NCI-H82 treated with DMSO at 0.1 percent for 48 hours (cell line): ENCODE measurements around the gene RNF31.

Experiments
- DNase-seq: peaks from one replicate; lab custom pipeline; 2025; ENCODE audit not compliant: unreplicated experiment; lab: John Stamatoyannopoulos, UW

Gene RNF31

DNA sequence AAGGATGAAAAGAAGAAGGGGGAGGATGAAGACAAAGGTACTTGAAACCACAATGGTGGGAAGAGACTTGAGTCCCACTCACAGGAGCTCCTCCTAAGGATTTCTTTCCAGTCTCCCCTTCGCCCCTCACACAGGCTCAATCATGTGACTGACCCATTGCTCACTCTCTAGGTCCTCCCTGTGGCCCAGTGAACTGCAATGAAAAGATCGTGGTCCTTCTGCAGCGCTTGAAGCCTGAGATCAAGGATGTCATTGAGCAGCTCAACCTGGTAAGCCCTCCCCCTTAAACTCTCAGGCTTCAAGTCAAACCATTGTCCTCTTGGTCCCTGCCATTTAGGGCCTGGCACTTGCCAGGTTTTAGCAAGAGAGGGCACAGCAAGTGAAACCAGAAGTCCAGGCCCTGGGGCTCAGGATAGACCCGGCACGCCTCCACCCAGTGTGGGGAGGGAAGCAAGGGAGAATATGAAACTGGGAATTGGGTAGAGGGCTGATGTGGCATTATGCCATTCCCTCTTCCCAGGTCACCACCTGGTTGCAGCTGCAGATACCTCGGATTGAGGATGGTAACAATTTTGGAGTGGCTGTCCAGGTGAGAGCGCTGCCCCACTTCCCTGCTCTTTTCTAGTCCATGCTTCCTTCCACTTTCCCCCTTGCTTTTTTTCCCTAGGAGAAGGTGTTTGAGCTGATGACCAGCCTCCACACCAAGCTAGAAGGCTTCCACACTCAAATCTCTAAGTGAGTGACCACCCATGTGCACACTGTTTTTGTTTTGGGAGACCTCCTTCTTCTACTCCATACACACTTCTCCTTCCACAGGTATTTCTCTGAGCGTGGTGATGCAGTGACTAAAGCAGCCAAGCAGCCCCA is 9.5 kb upstream of the RNF31 start:
- DNase-seq: no peak

DNA sequence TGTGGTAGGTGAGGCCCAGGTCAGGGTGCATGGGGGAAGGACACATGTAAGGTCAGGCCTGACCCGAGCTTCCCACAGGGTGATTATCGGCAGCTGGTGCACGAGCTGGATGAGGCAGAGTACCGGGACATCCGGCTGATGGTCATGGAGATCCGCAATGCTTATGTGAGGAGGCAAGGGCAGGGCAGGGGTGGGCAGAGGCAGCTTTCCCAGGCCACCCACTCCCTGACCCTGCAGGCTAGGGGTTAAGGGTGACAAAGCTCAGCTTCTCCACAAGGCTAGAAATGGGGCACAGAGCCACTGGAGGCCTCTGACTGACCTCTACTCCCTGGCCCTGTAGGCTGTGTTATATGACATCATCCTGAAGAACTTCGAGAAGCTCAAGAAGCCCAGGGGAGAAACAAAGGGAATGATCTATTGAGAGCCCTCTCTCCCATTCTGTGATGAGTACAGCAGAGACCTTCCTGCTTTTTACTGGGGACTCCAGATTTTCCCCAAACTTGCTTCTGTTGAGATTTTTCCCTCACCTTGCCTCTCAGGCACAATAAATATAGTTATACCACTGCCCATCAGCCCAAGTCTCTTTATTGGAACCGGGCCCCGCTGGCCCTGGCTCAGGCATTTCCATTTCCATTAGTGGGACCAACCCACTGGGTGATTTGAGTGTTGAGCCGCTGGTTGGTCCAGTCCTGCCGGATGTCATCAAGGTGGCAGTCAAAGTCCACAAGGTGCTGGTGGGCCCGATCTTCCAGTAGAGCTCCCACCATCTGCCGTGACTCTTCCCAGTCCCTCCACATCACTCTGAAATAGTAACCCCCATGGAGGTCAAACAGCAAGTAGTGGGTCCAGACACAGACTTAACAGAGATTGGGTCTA is 8.7 kb upstream of the RNF31 start:
- DNase-seq: no peak

DNA sequence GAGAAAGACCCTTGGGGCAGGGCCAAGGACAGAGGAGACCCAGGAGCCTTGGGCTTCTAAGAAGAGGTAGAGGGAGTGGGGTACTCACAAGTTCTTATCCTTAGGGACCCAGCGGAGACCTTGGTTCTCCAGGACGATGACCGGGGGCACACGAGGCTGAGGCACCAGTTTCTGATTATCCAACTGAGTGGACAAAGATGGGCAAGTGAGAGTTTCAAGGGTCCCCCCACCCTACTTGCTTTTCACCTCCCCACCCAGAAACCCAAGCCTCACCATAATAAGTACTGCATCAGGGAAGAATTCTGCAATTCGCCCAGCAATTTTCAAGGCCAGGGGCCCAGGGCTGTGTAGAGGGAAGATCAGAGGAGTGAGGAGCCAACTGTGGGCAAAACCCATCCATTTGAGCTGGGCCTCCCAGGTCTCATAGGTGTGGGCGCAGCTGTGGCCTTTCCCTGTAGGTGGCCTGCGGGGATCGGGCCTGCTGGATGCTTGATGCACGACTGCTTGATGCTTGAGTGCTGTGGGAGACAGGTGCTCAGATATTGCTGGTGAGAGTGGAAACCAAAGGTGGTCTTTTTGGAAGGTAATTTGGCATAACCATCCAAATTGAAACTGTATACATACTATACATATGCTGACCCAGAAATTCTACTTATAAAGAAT is 7.9 kb upstream of the RNF31 start:
- DNase-seq: no peak

DNA sequence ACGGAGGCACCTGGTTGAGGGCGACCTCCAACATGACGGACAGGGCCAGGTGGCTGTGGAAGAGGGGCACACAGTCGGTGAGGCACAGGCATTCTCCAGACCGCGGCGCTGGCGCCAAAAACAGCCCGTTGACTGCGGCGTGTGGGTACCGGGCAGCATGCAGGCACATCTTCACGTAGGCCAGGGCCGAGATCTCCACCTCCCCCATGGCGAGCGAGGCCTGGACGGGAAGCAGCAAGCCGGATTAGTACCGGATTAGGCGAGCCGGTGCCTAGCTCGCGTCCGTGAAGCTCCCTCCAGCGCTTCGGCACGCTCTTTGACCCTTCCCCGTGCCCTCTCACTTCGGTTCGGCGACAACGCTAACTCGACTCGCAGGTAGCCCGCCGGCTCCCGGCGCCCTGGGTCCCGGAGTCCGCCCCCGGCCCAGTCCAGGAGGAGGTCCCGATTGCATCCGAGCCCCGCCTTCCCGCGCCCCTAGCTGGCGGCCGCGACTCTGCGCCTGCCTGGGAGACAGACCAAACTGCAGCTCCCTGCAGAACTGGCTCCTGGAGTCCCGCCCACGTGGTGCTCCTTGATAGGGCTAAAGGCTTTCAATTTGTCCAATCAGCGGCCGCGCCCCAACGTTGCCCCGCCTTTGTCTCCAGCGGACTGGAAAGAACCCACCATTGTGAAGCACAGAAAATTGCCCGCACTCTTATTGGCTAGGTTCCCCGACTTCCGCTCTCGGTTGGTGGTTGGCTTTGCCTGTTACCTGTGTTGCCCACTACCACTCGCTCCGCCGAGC is 6.0 kb upstream of the RNF31 start, which contains the start of gene EMC9:
EMC9 (minus strand) TSS at position 495 of the 784 bp plus-strand sequence; CDS start at position 208, 287 bp downstream.
- DNase-seq: peak; percentile 96

DNA sequence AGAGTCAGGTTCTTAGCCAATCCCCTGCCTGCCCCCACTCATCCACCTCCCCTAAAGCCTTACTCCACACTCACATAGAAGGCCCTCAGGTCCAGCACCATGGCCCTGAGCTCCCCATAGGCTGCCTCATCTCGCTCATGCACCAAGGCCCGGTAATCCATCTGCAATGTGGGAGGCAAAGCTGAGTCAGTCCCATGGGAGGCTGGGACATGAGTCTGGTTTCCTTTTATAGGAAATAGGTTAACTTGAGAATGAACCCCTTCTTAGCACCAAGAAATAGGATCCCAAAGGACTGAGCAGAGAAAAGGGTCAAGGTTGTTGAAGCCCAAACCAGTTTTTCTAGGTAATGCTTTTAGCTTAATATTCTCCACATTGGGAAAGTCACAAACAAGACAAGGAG is 3.8 kb upstream of the RNF31 start:
- no peak for DNase-seq

DNA sequence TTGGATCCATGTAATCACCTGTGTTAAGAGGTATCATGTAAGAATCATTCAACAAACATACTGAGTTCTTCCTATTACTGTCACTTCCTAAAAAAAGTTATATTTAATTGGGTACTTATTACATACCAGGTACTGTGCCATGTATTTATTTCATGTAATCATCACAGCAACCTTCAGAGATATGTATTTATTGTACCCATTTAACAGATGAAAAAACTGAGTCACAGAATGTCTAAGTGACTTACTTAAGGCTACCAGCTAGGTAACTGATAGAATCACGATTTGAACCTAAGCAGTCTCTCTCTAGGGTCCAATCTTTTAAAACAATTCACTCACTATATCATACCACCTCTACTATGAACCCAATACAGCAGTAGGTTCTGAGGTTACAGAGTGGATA is 2.8 kb upstream of the RNF31 start:
- DNase-seq: no peak

DNA sequence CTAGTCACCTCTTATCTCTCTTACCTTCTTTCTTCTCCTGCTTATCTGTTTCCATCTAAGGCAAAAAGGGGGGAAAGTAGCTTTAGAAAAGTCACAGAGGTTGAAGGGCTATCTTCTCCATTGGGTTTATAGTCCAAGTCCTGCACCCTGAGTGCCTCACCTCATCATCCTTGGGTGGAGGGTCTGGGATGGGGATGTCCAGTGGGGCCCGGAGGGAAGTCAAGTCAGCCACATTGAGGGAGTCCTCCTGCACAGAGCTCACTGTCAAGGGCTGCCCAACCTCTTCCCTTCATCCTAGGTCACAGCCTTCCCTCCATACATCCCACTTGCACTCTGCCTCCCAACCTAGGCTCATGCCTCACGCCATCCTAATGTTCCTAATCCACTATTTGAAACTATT is 2.1 kb upstream of the RNF31 start:
- no peak for DNase-seq

DNA sequence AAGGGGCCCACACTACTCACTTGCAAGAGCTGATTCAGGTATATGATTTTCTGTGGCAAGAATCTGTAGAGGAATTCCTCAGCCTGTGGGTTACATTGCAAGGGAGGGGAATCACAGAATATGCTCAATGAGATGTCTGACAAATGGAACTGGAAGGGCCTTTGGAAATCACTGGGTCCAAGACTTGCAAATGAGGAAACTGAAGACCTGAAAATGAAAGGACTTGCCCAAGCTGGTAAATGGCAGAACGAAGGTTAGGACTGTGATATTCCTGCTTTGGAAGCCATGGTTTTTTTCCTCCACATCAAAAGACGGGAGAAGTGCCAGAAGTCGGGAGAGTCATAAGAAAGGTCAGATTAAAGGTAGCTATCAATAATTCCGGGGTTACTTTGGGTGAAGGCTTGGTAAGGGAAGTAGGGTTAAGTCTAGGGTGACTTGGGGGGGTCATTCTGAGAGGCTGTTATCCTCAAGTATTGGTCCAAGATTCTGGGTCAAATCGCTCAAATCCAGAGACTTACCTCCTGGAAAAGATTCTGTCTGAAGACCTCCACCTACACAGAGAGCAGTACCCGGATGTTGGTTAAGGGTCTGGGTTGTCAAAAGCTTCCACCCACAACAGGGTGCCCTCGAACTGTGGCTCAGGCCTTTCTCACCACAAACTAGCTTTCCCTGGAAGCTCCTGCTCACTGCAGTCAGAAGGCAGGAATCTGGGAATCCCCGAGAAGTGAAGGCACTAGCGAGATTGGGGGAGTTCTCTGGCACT is 1.4 kb upstream of the RNF31 start:
- DNase-seq: no peak

DNA sequence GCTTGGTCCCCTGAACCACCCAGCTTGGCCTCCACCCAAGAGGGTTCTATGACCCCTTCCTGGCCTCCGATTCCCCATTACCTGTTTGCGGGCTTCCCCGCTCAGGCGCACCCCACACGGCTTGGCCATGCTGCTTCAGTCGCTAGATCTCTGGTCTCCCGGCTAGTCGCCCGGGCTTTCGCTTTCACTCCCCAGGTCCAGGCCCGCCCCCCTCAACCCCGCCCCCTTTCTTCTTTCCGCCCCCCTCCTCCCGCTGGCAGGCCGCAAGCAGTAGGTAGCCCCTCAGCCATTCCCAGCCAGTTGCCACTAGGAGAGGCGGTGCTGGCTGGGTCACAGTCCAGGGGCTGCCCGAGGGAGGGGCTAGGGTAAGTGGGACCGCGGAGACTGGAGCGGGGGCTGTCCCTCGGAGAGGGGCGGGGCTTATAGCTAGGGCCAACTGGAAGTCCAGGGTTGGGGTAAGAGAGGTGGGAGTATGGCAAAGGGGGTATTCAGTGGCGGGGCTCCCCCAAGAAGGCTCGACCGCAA is 783 bp upstream of the RNF31 start, which contains the start of gene PSME2:
PSME2 (minus strand) TSS at position 158 of the 525 bp plus-strand sequence; CDS start at position 129, 29 bp downstream.
- peak; percentile 88 for DNase-seq

DNA sequence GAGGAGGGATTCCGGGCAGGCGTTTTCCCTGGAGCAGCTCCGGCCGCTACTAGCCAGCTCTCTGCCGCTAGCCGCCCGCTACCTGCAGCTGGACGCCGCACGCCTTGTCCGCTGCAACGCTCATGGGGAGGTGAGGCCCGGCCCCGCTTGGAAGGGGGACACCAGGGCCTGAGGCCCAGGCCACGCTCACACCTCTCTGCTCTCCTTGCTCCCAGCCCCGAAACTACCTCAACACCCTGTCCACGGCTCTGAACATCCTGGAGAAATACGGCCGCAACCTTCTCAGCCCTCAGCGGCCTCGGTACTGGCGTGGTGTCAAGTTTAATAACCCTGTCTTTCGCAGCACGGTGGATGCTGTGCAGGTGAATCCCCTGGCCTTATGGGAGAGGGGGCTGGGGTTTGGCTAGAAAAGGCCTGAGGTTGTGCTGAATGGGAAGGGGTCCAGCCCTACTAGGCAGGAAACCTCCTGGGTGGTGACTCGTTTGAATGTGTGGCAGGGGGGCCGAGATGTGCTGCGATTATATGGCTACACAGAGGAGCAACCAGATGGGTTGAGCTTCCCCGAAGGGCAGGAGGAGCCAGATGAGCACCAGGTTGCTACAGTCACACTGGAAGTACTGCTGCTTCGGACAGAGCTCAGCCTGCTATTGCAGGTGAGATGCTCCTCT is 597 bp downstream of the RNF31 start:
- DNase-seq: no peak

DNA sequence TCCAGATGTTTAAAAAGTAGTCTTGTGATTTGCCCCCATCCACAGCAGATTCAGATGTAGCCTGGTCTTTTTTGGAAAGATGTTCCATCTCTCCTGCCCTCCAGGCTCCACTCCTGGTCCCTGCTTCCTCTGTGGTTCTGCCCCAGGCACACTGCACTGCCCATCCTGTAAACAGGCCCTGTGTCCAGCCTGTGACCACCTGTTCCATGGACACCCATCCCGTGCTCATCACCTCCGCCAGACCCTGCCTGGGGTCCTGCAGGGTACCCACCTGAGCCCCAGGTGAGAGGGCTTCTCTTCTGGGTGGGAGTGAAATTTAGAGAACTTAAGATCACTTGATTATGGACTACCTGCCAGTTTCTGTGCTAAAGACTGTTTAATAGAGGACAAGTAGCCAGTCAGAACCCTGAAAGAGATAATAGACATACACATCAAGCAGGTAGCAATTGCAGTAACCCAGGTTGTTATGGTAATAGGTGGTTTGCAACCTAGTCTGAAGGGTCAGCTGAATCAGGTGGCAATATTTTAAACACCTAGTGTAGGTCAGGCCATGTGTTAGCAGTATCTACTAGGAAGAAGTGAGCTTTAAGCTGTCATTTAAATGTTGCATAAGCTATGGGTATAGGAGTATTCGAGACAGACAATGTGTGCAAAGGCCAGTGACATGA is 2.1 kb downstream of the RNF31 start:
- DNase-seq: no peak

DNA sequence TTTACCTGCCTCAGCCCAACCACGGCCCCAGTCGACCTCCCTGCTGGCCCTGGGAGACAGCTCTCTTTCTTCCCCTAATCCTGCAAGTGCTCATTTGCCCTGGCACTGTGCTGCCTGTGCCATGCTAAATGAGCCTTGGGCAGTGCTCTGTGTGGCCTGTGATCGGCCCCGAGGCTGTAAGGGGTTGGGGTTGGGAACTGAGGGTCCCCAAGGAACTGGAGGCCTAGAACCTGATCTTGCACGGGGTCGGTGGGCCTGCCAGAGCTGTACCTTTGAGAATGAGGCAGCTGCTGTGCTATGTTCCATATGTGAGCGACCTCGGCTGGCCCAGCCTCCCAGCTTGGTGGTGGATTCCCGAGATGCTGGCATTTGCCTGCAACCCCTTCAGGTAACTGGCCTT is 2.8 kb downstream of the RNF31 start:
- no peak for DNase-seq

DNA sequence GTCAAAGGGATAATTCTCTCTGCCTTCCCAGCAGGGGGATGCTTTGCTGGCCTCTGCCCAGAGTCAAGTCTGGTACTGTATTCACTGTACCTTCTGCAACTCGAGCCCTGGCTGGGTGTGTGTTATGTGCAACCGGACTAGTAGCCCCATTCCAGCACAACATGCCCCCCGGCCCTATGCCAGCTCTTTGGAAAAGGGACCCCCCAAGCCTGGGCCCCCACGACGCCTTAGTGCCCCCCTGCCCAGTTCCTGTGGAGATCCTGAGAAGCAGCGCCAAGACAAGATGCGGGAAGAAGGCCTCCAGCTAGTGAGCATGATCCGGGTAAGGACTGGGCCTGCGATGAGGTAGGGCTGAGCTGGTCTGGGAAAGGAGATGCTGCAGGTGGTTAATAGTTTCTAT is 3.3 kb downstream of the RNF31 start:
- DNase-seq: no peak

DNA sequence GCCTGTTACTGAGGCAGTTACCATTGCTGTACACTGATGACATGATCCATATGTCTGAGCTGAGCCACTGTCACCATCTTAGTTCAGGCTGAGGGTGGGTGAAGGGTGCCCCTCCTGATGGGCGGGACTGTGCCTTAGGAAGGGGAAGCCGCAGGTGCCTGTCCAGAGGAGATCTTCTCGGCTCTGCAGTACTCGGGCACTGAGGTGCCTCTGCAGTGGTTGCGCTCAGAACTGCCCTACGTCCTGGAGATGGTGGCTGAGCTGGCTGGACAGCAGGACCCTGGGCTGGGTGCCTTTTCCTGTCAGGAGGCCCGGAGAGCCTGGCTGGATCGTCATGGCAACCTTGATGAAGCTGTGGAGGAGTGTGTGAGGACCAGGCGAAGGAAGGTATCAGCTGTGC is 3.7 kb downstream of the RNF31 start:
- DNase-seq: no peak

DNA sequence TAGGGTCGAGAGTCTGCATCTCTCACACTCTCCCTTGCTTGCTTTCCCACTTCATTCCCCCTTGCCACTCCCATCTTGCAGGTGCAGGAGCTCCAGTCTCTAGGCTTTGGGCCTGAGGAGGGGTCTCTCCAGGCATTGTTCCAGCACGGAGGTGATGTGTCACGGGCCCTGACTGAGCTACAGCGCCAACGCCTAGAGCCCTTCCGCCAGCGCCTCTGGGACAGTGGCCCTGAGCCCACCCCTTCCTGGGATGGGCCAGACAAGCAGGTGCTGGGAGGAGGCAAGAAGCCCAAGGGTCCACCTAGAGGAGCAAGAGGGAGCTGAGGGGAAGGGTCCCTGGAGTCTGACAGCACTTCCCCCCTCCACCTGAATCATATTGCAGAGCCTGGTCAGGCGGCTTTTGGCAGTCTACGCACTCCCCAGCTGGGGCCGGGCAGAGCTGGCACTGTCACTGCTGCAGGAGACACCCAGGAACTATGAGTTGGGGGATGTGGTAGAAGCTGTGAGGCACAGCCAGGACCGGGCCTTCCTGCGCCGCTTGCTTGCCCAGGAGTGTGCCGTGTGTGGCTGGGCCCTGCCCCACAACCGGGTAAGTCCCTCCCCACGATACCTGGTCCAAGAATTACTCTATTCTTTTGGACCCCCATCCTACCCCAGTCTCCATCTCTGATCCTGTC is 4.2 kb downstream of the RNF31 start:
- DNase-seq: no peak

DNA sequence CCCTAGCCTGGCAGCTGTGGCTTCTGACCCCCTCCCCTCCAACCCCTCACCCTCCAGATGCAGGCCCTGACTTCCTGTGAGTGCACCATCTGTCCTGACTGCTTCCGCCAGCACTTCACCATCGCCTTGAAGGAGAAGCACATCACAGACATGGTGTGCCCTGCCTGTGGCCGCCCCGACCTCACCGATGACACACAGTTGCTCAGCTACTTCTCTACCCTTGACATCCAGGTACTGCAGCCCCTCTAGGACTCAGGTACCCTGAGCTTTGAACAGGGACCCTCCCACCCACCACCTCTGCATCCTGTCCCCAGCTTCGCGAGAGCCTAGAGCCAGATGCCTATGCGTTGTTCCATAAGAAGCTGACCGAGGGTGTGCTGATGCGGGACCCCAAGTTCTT is 7.8 kb downstream of the RNF31 start:
- DNase-seq: no peak

DNA sequence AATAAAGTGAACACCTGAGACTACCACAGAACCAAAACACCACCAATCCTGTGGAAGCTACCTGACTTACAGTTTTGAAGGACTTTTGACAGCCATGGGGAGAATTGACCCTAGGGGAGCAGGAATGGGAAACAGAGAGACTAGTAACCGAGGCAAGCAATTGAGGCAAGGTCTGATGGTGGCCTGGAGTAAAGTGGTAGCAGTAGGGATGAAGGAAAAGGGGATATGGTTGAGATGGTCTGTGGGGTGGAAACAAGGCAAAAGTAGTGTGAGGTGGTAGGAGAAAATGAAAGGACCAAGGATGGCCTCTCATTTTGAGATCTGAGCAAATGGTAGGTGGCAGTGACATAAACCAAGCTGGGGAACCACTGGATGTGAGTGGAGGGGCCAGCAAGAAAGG is 9.5 kb downstream of the RNF31 start:
- no peak for DNase-seq

DNA sequence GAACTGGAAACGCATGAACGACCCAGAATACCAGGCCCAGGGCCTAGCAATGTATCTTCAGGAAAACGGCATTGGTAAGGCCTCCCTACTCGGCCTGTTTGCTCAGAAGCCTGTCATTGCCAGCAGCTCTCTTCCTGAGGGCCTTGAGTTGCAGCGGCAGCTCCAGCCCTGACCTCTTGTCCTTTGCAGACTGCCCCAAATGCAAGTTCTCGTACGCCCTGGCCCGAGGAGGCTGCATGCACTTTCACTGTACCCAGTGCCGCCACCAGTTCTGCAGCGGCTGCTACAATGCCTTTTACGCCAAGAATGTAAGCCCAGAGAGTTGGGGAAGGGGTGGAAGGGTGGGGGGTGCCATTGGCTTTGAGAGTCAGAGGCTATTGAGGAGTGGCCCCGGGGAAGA is 10.0 kb downstream of the RNF31 start:
- DNase-seq: no peak
